Endothelial cell of umbilical vein (primary cell): ENCODE measurements around the gene ADGRG1.

Source experiments
- EZH2 ChIP-seq: IDR thresholded peaks from 2 replicates; pipeline ENCODE4 v1.6.1; 2012; ENCODE audit warnings: borderline replicate concordance, low read depth, mild to moderate bottlenecking, moderate library complexity, low read length, inconsistent platforms; ENCODE audit not compliant: severe bottlenecking
- GATA2 ChIP-seq: IDR thresholded peaks from 2 replicates; pipeline ENCODE4 v1.7.0; 2011; ENCODE audit warnings: low read depth, mild to moderate bottlenecking, moderate library complexity, mixed read lengths, low read length; ENCODE audit not compliant: insufficient read length, insufficient read depth
- JUN ChIP-seq: IDR thresholded peaks from 2 replicates; pipeline ENCODE4 v1.6.1; 2011; ENCODE audit warnings: borderline replicate concordance, low read depth; ENCODE audit not compliant: insufficient read length, insufficient read depth
- MAX ChIP-seq: IDR thresholded peaks from 2 replicates; pipeline ENCODE4 v1.6.1; 2011; ENCODE audit not compliant: insufficient read depth, insufficient read length
- POLR2A ChIP-seq: IDR thresholded peaks from 2 replicates; pipeline ENCODE4 v1.6.1; 2012; ENCODE audit warnings: low read depth, mild to moderate bottlenecking, control low read depth, low read length
- POLR2AphosphoS5 ChIP-seq: IDR thresholded peaks from 2 replicates; pipeline ENCODE4 v1.6.1; 2012; ENCODE audit warnings: low read depth, mild to moderate bottlenecking, control low read depth, low read length, moderate library complexity; ENCODE audit not compliant: insufficient read depth
- TF ChIP-seq, protein P1 (sequence below), 2 donors: IDR thresholded peaks; 1 replicate in 1 of 2; 2 replicates in 1 of 2; pipeline ENCODE4 v1.5.1; 2011; ENCODE audit warnings: low read length in 2 of 2, mild to moderate bottlenecking in 2 of 2, moderate library complexity in 2 of 2, control low read depth in 1 of 2, inconsistent platforms in 1 of 2, low read depth in 1 of 2; ENCODE audit not compliant: insufficient read depth in 1 of 2; ENCODE audit errors: extremely low read depth in 1 of 2

DNA sequence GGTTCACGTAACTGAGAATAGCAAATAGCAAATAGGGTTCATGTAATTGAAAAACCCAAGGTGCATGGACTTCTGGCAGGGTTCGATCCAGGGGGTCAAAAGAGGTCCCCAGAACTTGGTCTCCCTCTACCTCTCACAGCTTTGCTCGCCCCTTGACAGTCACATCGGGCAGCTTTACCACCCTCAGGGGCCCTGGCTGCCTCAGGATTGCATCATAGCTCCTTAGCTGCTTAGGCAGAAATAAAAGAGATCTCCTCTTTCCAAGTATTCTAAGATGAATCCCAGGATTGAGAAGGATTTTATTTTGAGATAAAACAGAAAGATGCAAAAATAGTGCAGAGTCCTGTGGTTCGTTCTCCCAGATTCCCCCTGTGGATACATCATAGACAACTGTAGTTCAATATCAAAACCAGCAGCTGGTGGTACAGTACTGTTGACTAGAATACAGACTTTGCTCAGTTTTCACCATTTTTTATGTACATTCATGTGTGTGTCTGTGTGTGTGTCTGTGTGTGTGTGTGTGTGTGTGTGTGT is 52.5 kb downstream of the ADGRG1 start:
- TF ChIP-seq POLR2A (no peak), POLR2AphosphoS5 (no peak), MAX (no peak), EZH2 (no peak), GATA2 (no peak), JUN (no peak)
- TF ChIP-seq, protein P1, sequence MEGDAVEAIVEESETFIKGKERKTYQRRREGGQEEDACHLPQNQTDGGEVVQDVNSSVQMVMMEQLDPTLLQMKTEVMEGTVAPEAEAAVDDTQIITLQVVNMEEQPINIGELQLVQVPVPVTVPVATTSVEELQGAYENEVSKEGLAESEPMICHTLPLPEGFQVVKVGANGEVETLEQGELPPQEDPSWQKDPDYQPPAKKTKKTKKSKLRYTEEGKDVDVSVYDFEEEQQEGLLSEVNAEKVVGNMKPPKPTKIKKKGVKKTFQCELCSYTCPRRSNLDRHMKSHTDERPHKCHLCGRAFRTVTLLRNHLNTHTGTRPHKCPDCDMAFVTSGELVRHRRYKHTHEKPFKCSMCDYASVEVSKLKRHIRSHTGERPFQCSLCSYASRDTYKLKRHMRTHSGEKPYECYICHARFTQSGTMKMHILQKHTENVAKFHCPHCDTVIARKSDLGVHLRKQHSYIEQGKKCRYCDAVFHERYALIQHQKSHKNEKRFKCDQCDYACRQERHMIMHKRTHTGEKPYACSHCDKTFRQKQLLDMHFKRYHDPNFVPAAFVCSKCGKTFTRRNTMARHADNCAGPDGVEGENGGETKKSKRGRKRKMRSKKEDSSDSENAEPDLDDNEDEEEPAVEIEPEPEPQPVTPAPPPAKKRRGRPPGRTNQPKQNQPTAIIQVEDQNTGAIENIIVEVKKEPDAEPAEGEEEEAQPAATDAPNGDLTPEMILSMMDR (IDR thresholded peaks at IDR 0.05; ENCODE audit: extremely low read depth in 1 of 2, insufficient read depth in 1 of 2, low read depth in 1 of 2, low read length in 2 of 2): no peak
